A549 treated with AZD2906 at 1 μM for 4 hours (cell line): Measurements from ENCODE around the gene HSPA1B. TPM values are rescaled to one million over a fixed set of nuclear protein-coding genes. Genes with fewer than 3 reads are reported as not detected.

Experiments used
- total RNA-seq: library from RNA; stranded (reverse); fragments of 200-300 nt; extraction: Qiagen RNA extraction; gene quantifications from 5 replicates; pipeline ENCODE4 v1.2.3, GENCODE V29; 2022

HSPA1B gene
- total RNA-seq: 94.0 to 169 TPM (median 135 TPM) in 5 replicates

GRCh38 chr6:31827286-31828079 lies at the start of gene HSPA1B:
Gene HSPA1B, plus strand, starts transcription at chr6:31827738. Its CDS starts 213 bp downstream, at chr6:31827951.

GRCh38 chr6:31795616-31796298 lies 31.8 kb upstream of the HSPA1B start, which contains the start of gene VARS1:
Gene VARS1, minus strand, starts transcription at chr6:31795752. Its CDS starts 535 bp downstream, at chr6:31795217.

GRCh38 chr6:31806470-31807272 lies 20.9 kb upstream of the HSPA1B start, which contains the start of gene LSM2:
Gene LSM2, minus strand, starts transcription at chr6:31806966. Its CDS starts 209 bp downstream, at chr6:31806757.

GRCh38 chr6:31815025-31815838 lies 12.3 kb upstream of the HSPA1B start, which contains the start of the genes HSPA1A and HSPA1L:
Gene HSPA1A, plus strand, starts transcription at chr6:31815543. Its CDS starts 214 bp downstream, at chr6:31815757.
Gene HSPA1L, minus strand, starts transcription at chr6:31815283. Its CDS starts 3,311 bp downstream, at chr6:31811972.

GRCh38 chr6:31862344-31863235 lies 35.1 kb downstream of the HSPA1B start, which contains the start of gene NEU1:
Gene NEU1, minus strand, starts transcription at chr6:31862821. Its CDS starts 45 bp downstream, at chr6:31862776.

GRCh38 chr6:31878726-31879125 lies 51.2 kb downstream of the HSPA1B start, which contains the start of gene SLC44A4:
Gene SLC44A4, minus strand, starts transcription at chr6:31878997. Its CDS starts 17 bp downstream, at chr6:31878980.

Other genes with a start within 250 kb of the HSPA1B start
- gene LTB, start 245.3 kb upstream of the HSPA1B start, total RNA-seq: 0.12 to 0.49 TPM (median 0.14 TPM) in 4 of 5 replicates, not detected in the other
- 0.14 to 0.41 TPM (median 0.29 TPM) in 5 replicates for gene LST1, start 241.5 kb upstream of the HSPA1B start, total RNA-seq
- gene NCR3, start 234.7 kb upstream of the HSPA1B start, total RNA-seq: not detected in 5 replicates
- not detected in 5 replicates for gene AIF1, start 212.5 kb upstream of the HSPA1B start, total RNA-seq
- gene PRRC2A, start 207.0 kb upstream of the HSPA1B start, total RNA-seq: 66.2 to 87.9 TPM (median 84.6 TPM) in 5 replicates
- 117 to 150 TPM (median 136 TPM) in 5 replicates for gene BAG6, start 175.1 kb upstream of the HSPA1B start, total RNA-seq
- gene APOM, start 171.8 kb upstream of the HSPA1B start, total RNA-seq: 2.9 to 3.7 TPM (median 3.1 TPM) in 5 replicates
- gene C6orf47, start 167.0 kb upstream of the HSPA1B start, total RNA-seq: 11.3 to 12.4 TPM (median 11.9 TPM) in 5 replicates
- gene GPANK1, start 162.7 kb upstream of the HSPA1B start, total RNA-seq: 7.8 to 11.3 TPM (median 10.1 TPM) in 5 replicates
- gene CSNK2B, start 161.7 kb upstream of the HSPA1B start, total RNA-seq: 169 to 183 TPM (median 179 TPM) in 5 replicates
- gene LY6G5B, start 157.8 kb upstream of the HSPA1B start, total RNA-seq: 2.7 to 4.2 TPM (median 3.2 TPM) in 5 replicates
- gene LY6G5C, start 146.7 kb upstream of the HSPA1B start, total RNA-seq: 1.2 to 1.7 TPM (median 1.4 TPM) in 5 replicates
- 14.2 to 17.5 TPM (median 16.7 TPM) in 5 replicates for gene ABHD16A, start 124.4 kb upstream of the HSPA1B start, total RNA-seq
- gene LY6G6F, start 120.9 kb upstream of the HSPA1B start, total RNA-seq: not detected in 5 replicates
- not detected in 5 replicates for gene LY6G6D, start 112.4 kb upstream of the HSPA1B start, total RNA-seq
- gene LY6G6C, start 106.0 kb upstream of the HSPA1B start, total RNA-seq: 0.08 to 0.14 TPM (median 0.09 TPM) in 3 of 5 replicates, not detected in the others
- not detected in 5 replicates for gene MPIG6B, start 104.4 kb upstream of the HSPA1B start, total RNA-seq
- 25.2 to 32.8 TPM (median 28.6 TPM) in 5 replicates for gene DDAH2, start 98.4 kb upstream of the HSPA1B start, total RNA-seq
- 467 to 486 TPM (median 475 TPM) in 5 replicates for gene CLIC1, start 91.2 kb upstream of the HSPA1B start, total RNA-seq
- 10.5 to 14.8 TPM (median 11.7 TPM) in 5 replicates for gene MSH5, start 87.7 kb upstream of the HSPA1B start, total RNA-seq
- 1.6 to 4.2 TPM (median 3.1 TPM) in 5 replicates for gene SAPCD1, start 65.1 kb upstream of the HSPA1B start, total RNA-seq
- gene VWA7, start 50.4 kb upstream of the HSPA1B start, total RNA-seq: 1.3 to 1.9 TPM (median 1.5 TPM) in 5 replicates
- 49.3 to 54.8 TPM (median 53.0 TPM) in 5 replicates for gene VARS1, start 32.0 kb upstream of the HSPA1B start, total RNA-seq
- 43.6 to 61.8 TPM (median 59.8 TPM) in 5 replicates for gene LSM2, start 20.8 kb upstream of the HSPA1B start, total RNA-seq
- gene HSPA1L, start 12.5 kb upstream of the HSPA1B start, total RNA-seq: 1.2 to 1.7 TPM (median 1.4 TPM) in 5 replicates
- 132 to 240 TPM (median 186 TPM) in 5 replicates for gene HSPA1A, start 12.2 kb upstream of the HSPA1B start, total RNA-seq
- 24.3 to 33.7 TPM (median 27.9 TPM) in 5 replicates for gene NEU1, start 35.1 kb downstream of the HSPA1B start, total RNA-seq
- gene SLC44A4, start 51.3 kb downstream of the HSPA1B start, total RNA-seq: 0.05 TPM in 3 of 5 replicates, not detected in the others
- gene EHMT2, start 70.0 kb downstream of the HSPA1B start, total RNA-seq: 21.5 to 29.0 TPM (median 26.5 TPM) in 5 replicates
- 2.9 to 4.5 TPM (median 3.8 TPM) in 5 replicates for gene ZBTB12, start 74.3 kb downstream of the HSPA1B start, total RNA-seq
- 0.20 to 0.34 TPM (median 0.23 TPM) in 5 replicates for gene C2, start 100.0 kb downstream of the HSPA1B start, total RNA-seq
- gene CFB, start 118.4 kb downstream of the HSPA1B start, total RNA-seq: 1.3 to 3.0 TPM (median 2.0 TPM) in 5 replicates
- 73.0 to 92.7 TPM (median 76.9 TPM) in 5 replicates for gene NELFE, start 131.2 kb downstream of the HSPA1B start, total RNA-seq
- gene SKIC2, start 131.4 kb downstream of the HSPA1B start, total RNA-seq: 19.9 to 23.7 TPM (median 22.8 TPM) in 5 replicates
- gene DXO, start 144.4 kb downstream of the HSPA1B start, total RNA-seq: 11.1 to 13.8 TPM (median 11.8 TPM) in 5 replicates
- gene C4A, start 154.3 kb downstream of the HSPA1B start, total RNA-seq: 0.80 to 1.1 TPM (median 0.93 TPM) in 5 replicates
- gene C4B, start 187.1 kb downstream of the HSPA1B start, total RNA-seq: 0.58 to 1.2 TPM (median 0.96 TPM) in 5 replicates
- 0.06 TPM in 1 of 5 replicates, not detected in the others for gene CYP21A2, start 210.7 kb downstream of the HSPA1B start, total RNA-seq